Stimulated activated CD8-positive, alpha-beta memory T cell treated with anti-CD3 and anti-CD28 coated beads, Interleukin-2, amount 100 ng/mL, for 48 hours (primary cell): ENCODE measurements around the gene GNAS.

ENCODE experiments used
- DNase-seq, 2 donors: peaks; one replicate each; pipeline ENCODE4 v3.0.0-alpha.2; 2020; ENCODE audit warnings: low read depth in 2 of 2

GNAS gene

DNA sequence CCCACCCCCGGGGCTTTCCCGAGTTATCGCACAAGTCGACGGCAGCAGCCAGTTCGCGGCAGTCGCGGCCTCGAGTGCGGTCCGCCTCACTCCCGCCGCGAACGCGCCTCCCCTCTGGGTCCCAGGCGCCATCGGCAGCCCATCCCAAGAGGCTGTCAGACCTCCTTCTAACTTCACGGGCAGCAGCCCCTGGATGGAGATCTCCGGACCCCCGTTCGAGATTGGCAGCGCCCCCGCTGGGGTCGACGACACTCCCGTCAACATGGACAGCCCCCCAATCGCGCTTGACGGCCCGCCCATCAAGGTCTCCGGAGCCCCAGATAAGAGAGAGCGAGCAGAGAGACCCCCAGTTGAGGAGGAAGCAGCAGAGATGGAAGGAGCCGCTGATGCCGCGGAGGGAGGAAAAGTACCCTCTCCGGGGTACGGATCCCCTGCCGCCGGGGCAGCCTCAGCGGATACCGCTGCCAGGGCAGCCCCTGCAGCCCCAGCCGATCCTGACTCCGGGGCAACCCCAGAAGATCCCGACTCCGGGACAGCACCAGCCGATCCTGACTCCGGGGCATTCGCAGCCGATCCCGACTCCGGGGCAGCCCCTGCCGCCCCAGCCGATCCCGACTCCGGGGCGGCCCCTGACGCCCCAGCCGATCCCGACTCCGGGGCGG, 1.6 kb downstream of the GNAS start:
- no peak for DNase-seq

GRCh38 chr20:58854638-58855471, 2.3 kb downstream of the GNAS start:
- DNase-seq: no peak

DNA sequence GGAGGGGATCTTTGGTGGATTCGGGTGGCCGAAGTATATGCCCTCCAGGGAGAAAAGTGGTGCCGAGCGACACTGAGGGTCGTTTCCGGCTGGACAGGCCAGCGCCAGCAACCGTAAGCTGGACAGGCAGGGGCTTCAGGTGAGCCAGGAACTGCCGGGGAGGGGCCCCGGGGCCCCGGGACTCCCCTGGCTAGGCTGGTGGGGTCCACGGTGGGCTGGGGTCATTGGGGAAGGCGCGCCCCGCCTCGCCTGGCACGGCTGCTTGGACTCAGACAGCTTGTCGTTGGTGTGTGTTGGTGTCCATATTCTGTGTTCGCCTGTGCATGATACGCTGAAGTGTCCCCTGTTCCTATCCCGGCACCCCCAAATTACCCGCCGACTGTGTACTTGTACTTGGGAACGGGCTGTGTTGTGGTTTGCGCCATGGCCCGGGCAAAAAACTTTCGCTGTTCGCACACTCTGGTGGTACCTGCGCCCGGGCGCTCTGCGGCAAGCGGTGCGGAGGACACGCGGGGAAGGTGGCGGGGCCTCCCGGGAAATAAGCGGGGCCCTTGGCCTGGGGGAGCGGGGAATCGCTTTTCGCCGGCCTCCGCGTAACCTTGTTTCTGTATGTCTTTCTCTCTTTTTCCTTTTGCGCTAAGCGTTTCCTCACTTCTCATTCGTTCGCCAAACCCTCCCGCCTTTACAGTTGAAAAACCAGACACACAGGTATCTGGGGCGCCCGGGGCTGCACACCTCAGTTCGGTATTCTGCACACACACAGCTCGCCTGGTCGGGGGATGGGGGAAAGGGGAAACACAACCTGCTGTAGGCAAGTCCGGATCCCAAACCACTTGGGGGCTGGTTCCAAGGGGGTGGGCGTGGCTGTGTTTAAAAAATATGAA, 3.2 kb downstream of the GNAS start:
- DNase-seq: no peak

DNA sequence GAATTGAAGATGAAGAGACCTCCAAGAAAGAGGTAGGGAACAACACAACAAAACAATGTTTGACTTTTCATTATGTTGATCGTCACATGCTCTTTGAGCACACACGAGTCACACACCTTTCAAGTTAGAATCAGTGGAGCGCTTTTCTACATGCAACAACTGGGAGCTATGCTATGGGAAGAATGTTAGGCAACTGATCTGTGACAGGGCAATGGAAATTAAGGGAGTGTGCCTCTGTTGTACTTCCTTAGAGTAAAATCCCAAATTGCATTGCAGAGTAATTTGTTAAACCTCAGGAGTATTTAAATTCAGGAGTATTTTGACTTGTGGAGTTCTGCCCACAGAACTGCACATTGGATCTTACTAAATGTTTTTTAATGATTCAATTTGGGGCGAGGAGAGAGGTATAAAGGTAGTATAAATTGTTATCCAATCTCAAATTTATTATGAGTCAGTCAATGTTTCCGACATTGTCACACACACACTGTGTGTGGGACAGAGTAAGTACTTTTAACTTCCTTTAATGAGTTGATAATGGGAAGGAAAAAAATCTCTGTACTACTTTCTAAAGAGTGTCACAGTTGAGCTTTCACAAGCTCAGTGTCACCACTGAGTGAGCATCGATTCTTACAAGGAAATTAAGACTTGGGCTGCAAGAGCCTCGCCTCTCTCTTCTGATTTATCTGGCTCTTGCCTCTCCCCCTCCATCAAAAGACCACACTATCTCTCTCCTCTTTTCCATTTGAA, 10.7 kb downstream of the GNAS start:
- DNase-seq: no peak

GRCh38 chr20:58864346-58864745, 11.8 kb downstream of the GNAS start:
- no peak for DNase-seq

GRCh38 chr20:58865843-58866242, 13.3 kb downstream of the GNAS start:
- no peak for DNase-seq

DNA sequence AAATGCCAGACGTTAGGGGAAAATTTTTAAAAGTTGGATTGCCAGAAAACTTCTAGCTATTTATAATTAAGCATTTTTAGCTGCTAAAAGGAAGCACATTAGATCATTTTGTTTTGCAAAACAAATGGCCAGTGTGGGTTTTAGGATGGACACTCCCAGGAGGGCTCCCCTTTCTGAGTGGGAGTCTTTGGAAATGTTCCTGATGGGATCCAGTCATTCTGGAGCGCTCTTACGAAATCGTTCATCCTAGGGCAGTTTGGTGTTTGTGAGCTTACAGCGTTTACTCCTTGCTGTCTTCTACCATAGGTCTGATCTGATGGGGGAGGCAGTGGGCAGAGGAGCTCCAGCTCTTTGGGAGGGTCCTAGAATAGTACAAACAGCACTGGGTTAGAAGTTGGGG, 14.7 kb downstream of the GNAS start:
- no peak for DNase-seq

GRCh38 chr20:58868795-58869194, 16.3 kb downstream of the GNAS start:
- DNase-seq: no peak

DNA sequence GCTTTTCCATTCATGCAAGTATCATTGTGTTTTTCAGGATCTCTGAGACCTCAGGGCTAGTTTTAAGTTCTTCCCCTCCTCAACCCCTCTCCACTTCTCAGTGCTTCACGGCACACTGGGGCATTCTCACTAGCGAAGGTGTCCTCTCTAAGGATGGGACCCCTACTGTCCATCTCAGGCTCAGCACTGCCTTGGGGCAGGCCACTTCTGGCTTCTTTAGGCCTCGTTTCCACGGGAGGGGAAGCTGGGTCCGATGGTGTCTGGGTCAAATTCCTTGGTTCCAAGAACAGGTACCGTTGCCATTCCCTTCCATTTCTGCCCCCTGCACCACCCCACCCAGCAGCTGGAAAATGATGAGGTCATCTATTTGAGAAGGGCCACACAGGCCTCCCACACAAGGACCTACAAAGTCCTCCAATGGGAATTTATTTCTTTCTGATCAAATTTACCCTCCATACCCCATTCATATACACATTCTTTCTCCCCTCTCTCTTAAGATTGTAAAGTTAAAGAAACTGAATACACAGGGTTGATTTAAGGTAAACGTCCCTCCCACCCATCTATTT, 17.2 kb downstream of the GNAS start:
- no peak for DNase-seq

DNA sequence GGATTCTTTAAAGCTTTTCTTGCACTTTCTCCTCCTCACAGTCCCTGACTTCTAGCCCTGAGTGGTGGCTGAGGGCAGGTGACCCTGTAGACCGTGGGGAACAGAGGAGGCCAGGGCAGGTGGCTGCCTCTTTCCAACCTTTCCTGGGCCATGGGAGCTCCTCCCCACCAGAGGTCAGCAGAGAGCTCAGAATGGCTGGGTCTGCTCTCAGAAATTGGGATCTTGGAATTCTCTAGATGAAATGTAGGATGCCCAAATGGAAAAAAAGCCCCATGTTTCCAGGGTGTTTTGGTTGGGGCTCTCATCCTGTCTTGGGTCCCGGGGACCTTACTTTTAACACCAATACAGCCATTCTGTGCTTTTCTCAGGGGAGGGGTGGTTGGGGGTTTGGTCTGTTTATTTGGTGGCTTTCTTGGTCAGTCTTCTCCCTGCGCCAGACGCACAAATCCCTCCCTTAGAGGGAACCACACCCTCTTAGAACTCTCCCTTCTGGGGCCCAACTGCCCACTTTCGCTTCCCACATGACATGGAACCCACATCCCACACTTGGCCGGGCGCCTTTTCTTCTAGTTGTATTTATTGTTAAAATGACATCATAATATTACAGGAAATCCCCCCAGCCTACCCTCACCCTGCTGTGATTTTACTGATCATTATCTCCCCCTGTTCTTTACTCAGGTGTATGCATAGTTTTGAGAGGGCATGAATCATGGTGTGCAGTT, 17.9 kb downstream of the GNAS start:
- no peak for DNase-seq

DNA sequence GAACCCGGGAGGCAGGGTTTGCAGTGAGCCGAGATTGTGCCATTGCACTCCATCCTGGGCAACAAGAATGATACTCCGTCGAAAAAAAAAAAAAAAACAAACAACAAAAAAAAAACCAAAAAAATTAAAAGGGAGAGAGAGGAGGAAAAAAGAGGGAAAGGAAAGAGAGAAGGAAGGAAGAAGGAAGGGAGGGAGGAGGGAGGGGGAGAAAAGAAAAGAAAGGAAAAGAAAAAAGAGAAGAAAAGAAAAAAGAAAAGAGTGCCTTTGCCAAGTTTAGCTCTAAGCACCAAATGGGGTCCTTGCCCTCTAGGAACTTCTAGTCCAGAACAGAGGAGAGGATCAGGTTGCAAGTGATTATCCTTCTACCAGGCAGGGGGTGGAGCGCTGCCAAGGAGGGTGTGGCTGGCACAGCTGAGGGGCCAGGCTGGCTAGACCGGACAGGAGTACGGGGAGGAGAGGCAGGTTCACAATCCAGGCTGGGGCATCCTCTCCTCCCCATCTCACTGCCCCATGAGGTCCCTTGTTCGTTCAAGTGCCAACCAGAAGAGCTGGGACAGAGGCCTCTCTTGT, 19.1 kb downstream of the GNAS start:
- DNase-seq: no peak

DNA sequence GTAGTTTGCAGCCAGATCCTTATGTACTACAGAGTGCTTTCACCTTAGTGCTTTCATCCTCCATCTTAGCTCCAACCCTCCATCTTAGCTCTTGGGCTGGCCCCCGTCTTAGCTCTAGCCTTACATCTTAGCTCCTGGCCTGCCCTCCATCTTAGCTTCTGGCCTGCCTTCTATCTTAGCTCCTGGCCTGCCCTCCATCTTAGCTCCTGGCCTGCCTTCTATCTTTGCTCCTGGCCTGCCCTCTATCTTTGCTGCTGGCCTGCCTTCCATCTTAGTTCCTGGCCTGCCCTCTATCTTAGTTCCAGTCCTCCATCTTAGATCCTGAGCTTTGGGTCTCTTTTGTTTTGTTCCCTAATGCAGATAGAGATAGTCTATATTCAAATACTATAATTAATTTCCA, 22.0 kb downstream of the GNAS start:
- DNase-seq: no peak

DNA sequence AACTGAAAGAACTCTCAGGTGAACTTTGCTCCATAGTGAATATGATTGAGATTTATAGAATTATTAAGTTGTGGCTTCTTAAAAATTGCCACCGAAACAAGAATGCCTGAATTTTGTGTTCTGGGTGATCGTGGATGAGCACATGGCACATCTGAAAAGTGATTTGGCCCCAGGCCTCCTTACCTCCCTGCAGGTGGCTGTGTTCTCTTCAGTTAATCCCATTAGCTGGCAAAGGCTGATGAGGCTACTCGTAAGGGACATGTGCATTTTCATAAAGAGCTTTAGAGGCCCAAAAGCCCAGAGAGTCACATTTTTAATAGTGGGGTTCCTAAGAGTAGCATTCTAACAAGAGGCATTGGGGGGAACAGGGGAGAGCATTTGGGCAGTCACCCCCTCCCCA, 22.6 kb downstream of the GNAS start:
- DNase-seq: no peak

- no peak for DNase-seq
Measured at GRCh38 chr20:58875541-58876134, 23.1 kb downstream of the GNAS start.

DNA sequence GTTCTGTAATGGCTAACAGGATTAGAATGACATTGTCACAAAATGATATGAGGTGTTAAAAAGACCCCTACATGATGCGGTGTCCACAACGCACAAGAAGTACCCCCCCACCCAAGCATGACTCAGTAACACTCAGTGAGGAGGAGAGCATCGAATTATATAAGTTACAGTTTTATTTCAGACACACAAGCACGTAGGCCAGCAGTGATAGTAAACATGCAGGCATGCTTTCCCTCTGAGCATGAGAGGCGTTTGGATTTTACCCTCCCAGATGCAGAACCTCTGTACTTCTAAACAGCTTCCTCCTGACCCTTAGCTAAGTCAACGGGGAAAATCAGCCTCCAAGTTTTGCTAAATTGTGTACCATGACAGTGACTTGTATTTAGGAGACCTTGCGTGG, 23.9 kb downstream of the GNAS start:
- DNase-seq: no peak

GRCh38 chr20:58877050-58877975, 24.8 kb downstream of the GNAS start:
- no peak for DNase-seq

DNA sequence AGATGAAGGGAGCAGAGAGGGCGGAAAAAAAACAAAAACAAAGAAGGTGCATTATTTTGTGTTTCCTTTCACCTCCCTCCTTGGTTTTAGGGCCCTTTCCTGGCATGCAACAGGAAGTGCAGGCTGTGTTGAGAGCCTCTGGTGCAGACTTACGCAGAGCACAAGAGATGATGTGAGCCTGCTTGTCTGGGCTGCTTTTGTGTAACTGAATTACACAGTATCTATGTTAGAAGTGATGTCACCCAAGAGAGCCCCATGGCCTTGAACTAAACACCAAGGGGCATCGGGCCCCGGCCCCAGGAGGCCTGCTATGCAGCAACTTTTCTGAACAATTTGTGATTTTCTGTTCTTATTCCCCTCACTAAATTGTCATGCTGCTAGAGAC, 25.5 kb downstream of the GNAS start:
- no peak for DNase-seq

DNA sequence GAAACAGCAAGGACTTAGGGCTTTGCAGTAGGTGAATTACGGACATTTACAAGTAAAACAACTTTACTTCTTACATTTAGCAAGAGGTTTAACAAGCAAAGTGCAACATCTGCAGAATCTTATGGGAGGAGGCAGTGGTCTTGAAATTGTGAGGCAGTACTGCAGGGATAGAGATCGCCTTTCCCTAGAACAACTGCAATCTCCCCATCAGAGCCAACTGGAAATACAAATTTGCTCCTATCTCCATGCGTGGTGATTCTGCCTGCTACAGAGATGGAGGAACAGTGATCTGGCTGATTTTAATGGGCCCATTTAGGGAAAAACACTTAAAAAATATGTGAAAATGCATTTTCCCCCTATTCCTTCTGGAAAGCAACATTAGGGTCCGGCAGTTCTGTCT, 25.9 kb downstream of the GNAS start:
- DNase-seq: no peak

DNA sequence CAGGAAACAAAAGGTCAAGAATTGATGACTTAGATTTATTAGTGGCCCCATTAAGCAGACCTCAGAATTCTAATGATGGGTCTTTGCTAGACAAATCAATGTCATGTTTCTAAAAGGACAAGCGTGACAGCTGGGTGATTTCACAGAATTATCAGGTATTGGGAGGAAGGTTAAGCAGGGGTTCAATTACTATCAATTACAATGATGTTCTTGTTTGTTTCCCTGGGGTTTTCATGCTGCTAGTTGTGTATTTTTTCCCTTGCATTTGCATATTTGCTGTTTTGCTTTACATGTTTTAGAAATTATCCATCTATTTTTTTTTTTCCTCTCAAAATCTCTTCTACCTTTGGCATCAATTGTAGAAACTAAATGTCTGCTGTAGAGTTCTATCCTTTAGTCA, 27.9 kb downstream of the GNAS start:
- DNase-seq: no peak
